ENCODE measurements around the gene NOTUM.

GRCh38 chr17:81916234-81917001, 44.6 kb downstream of the NOTUM start:
- TF ChIP-seq POLR2A (IDR thresholded peaks at IDR 0.05; ENCODE audit: low read depth, low read length), result no peak
- TF ChIP-seq TAF1 (IDR thresholded peaks at IDR 0.05; ENCODE audit: low read depth, low read length), result no peak
- no peak for TF ChIP-seq POLR2AphosphoS5 (IDR thresholded peaks at IDR 0.05; ENCODE audit: low read depth, low read length)

Data from GM12891 (cell line).